HG02973 (cell line): ENCODE measurements around the gene CD6.
"Not testable (repeated sequence)": the region's sequence is repeated elsewhere in the genome, so short reads cannot be mapped to it uniquely, and the experiment has no call there.

Experiments
- ATAC-seq: cut with Tn5 transposase; IDR thresholded peaks from one replicate; pipeline ENCODE4 v1.9.1; 2021; ENCODE audit warnings: moderate library complexity; ENCODE audit not compliant: unreplicated experiment

Gene CD6

GRCh38 chr11:61049859-61050258 lies 78.4 kb downstream of the CD6 start:
- no peak for ATAC-seq

GRCh38 chr11:61052182-61052972 lies 80.9 kb downstream of the CD6 start:
- no peak for ATAC-seq

- ATAC-seq = no peak
These were observed 81.7 kb downstream of the CD6 start for GRCh38 chr11:61053191-61053590.

GRCh38 chr11:61054513-61054912 lies 83.0 kb downstream of the CD6 start:
- no peak for ATAC-seq

- ATAC-seq = no peak
These were observed 83.6 kb downstream of the CD6 start for GRCh38 chr11:61054927-61055562.

- no peak for ATAC-seq
These were observed 84.3 kb downstream of the CD6 start for GRCh38 chr11:61055776-61056175.

- ATAC-seq = no peak
These were observed 85.1 kb downstream of the CD6 start for GRCh38 chr11:61056571-61056970.

- no peak for ATAC-seq
These were observed 85.5 kb downstream of the CD6 start for GRCh38 chr11:61056981-61057380.

GRCh38 chr11:61057615-61058014 lies 86.1 kb downstream of the CD6 start:
- no peak for ATAC-seq

GRCh38 chr11:61058583-61059259 lies 87.2 kb downstream of the CD6 start:
- no peak for ATAC-seq

- no peak for ATAC-seq
These were observed 87.8 kb downstream of the CD6 start for GRCh38 chr11:61059260-61059752.

- ATAC-seq = peak; percentile 85
These were observed 89.8 kb downstream of the CD6 start for GRCh38 chr11:61061081-61061826.

GRCh38 chr11:61062181-61062930 lies 90.9 kb downstream of the CD6 start:
- no peak for ATAC-seq

- not testable (repeated sequence) for ATAC-seq
These were observed 93.8 kb downstream of the CD6 start for GRCh38 chr11:61065236-61065635.

- no peak for ATAC-seq
These were observed 94.6 kb downstream of the CD6 start for GRCh38 chr11:61065955-61066638.

GRCh38 chr11:61066645-61067044 lies 95.2 kb downstream of the CD6 start:
- no peak for ATAC-seq

- ATAC-seq = no peak
These were observed 96.4 kb downstream of the CD6 start for GRCh38 chr11:61067782-61068446.

- ATAC-seq = no peak
These were observed 97.1 kb downstream of the CD6 start for GRCh38 chr11:61068581-61068980.

- no peak for ATAC-seq
These were observed 97.9 kb downstream of the CD6 start for GRCh38 chr11:61069427-61069826.
